Embryonic facial prominence (tissue), 1 donor: Measurements from ENCODE around the gene TIMM44.

ENCODE experiments used
- DNase-seq: peaks from one replicate; pipeline ENCODE4 v3.0.0-alpha.2; 2016; ENCODE audit errors: extremely low spot score

The TIMM44 gene, protein sequence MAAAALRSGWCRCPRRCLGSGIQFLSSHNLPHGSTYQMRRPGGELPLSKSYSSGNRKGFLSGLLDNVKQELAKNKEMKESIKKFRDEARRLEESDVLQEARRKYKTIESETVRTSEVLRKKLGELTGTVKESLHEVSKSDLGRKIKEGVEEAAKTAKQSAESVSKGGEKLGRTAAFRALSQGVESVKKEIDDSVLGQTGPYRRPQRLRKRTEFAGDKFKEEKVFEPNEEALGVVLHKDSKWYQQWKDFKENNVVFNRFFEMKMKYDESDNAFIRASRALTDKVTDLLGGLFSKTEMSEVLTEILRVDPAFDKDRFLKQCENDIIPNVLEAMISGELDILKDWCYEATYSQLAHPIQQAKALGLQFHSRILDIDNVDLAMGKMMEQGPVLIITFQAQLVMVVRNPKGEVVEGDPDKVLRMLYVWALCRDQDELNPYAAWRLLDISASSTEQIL

DNA sequence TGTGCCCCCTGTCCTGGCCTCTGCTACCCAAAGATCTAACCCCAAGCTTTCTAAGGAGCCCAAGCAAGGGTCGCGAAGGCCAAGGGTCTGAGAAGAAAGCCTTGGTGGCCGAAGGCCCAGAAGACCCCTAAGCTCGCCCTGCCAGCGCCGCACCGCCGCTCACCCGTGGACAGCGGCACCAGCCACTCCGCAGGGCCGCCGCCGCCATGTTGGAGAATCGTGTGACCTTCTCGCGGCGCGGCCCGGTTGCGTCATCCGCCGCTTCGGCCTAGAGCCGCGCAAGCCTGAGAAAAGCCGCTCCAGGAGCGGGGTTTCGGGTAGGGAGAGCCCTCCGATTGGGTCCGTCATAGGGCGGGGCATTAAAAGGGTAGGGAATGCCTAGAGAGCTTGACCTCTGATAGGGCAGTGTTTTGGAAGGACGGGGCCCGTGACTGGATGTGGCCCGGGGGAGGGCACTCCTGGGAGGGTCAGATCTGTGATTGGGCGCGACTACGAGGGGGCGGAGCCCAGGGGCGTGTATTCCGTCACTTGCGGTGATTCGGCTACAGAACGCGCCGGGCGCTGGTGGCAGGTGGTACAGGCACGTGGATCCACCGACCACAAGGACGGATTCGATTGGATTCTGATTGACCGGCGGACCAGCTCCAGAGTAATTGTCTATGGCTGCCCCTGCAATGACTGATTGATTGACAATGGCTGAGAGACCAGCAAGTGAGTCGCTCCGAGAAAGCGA is at the start of gene TIMM44:
Gene TIMM44 (minus strand): TSS at position 223 of the 733 bp plus-strand sequence. CDS start 15 bp downstream, at position 208.
- DNase-seq: peak; percentile 97

DNA sequence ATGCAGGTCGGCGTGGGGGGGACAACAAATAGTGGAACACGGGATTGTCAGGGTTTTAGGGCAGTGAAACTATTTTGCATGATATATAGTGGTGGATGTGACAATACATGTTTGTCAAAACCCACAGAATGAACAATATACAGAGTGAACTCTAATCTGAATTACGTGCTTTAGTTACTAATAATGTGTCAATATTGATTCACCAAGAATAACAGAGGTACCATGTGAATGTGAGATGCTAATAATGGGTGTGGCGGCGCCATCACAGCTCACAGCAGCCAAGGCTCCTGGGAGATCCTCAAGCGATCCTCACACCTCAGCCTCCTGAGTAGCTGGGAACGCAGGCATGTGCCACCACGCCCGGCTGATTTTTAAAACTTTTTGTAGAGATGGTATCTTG is 49.1 kb upstream of the TIMM44 start:
- no peak for DNase-seq

DNA sequence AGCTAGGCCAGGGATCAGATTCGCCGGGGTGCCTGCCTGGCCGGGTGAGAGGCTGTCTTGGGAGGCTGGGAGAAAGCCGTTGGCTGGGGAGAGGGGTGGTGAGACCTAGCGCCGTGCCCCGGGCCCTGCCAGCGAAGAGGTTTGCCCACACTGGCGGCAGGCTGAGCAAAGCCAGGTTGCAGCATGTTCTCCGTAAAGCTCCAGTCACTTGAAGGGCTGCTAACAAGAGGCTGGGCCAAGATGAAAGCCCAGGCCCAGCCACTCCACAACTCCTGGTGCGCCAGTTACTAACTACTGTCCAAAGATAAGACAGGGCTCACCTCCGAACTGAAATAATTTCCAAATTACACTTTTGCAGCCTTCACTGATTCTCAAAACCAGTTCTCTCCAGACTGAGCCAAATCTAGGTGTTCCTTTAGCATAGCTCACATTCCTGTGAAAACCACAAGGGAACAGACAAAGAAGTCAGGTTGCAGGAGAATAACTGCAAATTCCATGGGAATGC is 45.7 kb upstream of the TIMM44 start:
- DNase-seq: no peak

DNA sequence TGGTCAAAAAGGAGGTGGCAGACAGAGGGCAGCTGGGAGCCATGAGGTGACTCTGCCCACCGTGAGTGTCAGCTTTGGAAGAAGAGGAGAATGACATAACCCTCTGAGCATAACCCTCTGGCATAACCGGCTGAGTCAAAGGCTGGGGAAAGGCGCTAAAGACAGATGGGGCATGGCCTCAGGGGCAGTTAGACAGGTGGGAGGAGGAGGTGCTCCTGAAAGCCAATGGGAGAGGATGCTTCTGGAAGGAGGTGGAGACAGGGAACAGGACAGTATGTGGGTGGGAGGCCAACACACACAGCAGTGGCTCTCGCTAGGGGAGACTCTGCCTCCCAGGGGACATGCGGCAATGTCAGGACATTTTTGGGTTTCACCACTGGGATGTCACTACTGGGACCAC is 44.8 kb upstream of the TIMM44 start:
- no peak for DNase-seq

DNA sequence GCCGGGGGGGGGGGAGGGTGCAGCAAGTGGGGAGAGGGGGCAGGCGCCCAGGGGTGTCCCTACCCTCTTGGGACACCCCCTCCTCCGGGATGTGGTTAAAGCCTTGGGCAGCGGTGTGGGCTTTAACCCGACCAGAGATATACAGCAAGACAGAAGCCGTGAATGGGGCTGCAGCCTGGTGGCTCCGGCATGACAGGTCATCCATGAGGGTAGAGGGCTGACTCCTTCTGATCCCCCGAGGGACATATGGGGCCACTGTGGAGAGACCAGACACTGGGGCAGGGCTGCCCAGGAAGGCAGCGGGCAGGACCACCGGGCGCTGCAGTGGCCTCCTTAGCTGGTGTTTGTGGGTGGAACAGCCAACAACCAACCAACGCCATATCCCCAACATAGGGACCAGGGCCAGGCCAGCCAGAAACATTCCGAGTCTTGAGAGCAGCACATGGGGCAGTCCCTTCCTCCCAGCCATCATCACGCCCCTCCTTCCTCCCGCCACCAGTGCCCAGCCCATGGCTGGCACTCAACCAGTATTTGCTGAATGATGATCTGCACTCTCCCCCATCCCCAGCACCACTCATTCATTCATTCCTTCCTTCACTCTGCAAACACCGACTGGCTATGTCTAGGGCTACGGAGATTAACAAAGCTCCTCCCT is 43.8 kb upstream of the TIMM44 start:
- DNase-seq: no peak

DNA sequence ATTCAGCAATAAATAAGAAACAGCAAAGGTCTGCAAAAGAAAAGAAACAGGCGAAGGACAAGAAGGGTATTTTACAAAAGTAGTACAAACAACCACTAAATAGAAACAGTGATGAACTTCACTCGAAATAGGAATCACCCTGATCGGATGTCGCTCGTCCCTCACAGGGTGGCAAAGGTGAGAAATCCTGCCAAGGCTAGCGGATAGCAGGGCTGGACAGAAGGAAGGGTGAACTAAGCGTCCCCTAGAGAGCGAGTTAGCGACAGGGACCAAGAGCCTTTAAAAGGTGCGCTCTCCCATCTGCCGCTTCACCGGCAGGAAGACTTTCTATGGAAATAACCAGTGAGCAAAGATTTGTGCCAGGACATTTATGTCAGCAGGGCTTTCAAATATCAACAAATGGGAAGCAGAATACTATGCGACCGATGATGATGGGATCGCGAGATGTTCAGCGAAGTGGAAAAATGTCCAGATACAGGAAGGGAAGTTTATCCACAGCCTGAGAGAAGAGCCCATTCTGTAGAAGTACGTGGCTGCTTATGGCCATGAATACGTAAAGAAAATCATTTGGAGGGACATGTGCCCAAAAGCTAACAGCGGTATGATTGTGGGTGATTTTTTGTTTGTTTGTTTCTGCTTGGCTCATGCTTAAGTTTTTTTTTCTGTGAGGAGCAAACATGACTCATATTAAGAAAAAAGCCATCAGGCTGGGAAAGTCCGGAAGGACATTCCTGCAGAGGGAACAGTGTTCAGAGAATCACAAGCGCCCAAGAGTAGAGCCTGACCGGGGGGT is 43.1 kb upstream of the TIMM44 start:
- no peak for DNase-seq

DNA sequence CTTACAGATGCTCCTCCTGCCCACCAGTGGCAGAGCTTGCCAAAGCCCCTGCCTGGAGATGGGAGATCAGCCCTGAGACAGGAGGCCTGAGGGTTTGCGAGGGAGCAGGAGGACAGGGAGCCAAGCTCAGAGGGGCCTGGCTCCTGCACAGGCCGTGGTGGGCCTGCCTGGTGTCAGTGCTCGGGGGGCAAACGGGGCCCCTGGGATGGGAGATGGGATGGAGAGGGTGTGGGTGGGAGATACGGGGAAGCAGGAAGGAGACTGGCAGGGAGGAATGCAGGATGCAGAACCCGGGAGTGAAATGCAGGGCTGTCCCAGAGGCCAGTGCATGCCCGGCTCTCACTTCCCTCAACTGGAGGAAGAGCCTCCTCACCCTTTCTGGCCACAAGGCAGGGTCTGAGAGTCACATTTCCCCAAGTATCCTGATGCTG is 42.0 kb upstream of the TIMM44 start:
- no peak for DNase-seq

DNA sequence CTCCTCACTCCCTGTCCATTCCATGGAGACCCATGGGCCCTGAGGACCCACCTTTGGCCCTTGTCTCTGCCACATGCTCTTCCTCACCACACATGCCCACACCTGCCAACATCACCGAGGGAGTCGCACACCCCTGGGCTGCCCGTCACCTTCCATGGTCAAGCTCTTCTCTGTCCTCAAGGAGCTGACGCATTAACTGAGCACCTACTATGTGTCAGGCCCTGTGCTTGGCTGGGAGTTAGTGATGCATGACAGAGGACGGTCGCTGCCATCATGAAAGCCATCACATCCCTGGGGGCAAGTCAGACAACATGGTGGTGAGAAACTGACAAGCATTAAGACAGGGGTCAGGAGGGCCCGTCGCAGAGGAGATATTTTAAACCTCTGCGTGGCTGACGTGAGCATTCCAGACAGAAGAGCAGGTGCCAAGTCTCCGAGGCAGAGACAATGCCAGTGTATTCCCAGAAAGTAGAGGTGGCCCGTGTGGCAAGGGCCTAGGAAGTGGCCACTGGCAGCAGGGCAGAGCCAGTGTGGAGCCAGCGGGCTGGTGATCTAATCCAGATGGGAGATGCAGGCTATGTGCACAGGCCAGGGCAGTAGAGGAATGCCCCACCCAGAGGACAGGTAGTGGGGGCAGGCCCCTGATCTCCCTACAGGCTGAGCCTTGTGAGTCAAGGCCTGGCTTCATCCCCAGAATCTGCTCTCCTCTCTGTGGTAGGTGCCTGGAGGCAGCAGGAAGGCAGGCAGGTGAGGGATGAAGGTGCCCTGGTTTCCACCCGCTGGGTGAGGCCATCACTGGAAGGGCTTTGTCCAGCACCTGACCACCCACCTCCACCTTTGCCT is 40.8 kb upstream of the TIMM44 start:
- DNase-seq: no peak

DNA sequence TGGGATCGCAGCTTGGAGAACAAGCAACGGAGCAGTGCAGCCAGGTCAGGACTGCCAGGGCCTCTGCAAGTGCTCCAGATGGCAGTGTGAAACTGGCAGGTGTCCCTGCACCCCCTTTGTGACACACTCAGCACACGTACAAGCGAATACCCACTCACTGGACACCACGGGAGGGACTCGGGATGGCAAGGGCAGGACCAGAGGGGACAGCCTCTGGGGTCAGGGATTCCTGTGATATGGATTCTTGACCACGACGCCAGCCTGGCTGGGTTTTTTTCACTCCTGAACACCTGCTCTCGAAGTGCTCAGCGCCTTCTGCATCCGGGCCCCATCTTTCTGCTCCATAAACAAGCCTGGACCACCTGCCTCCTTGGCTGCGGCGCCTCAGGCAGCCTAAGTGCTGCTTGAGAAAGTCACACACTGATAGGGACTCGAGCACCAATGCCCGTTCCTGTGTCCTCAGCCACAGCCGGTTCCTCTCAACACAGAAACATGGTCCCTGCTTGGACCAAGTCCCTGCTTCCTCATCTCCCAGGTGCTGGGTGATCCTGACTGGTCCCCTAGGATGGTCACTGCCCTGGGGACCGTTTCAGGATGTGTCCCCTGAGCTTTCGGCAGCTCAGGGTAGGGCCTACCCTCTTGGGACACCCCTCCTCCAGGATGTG is 40.0 kb upstream of the TIMM44 start:
- no peak for DNase-seq

DNA sequence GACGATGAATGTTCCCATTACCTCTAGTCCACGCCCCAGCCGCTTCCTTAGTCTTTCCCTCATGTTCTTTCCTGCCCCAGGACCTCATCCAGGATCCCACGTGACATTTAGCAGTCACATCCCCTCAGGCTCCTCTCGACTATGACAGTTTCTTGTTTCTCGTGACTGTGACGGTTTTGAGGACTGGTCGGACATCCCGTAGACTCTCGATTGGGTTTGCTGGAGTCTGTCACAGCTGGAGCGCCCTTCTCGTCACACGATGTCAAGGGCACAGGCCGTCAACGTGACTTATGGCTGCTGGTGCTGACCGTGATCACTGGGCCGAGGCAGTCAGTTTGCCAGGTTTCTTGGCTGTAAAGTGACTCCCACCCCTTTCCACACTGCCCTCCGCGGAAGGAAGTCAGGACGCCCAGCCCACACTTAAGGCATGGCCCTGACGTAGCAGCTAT is 39.2 kb upstream of the TIMM44 start:
- no peak for DNase-seq

DNA sequence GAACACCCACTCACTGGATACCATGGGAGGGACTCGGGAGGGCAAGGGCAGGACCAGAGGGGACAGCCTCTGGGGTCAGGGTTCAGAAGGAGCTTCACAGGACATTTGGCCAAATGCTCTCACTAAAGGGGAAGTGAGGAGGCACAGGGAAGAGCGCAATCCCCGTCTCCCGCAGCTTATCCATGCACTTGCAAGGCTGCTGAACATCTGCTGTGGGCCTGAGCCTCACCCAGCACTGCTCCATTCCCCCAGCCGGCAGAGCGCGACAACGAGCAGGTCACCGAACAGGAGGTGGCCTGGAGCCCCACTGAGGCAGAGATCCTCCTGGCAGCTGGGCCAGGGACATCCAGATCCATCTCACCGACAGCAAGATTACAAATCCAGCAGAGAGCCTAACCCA is 38.6 kb upstream of the TIMM44 start:
- no peak for DNase-seq

DNA sequence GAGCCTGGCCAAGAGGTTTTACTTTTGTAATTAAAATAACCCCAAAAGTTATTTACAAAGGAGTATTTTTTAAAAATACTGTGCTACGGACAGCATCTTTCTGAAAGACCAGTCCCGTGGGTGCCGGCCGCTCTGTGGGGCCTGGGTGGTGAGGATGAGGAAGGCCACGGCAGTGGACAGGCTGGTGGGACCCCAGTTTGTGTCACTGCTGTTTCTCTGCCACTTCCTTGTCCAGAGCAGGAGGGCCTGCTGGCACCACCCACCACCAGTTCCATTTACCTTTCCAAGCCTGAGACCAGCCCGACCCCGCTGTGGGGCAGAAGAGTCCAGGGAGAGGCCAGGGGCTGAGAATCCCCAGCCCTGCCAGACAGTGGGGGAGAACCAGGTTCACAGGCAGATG is 38.2 kb upstream of the TIMM44 start:
- no peak for DNase-seq

DNA sequence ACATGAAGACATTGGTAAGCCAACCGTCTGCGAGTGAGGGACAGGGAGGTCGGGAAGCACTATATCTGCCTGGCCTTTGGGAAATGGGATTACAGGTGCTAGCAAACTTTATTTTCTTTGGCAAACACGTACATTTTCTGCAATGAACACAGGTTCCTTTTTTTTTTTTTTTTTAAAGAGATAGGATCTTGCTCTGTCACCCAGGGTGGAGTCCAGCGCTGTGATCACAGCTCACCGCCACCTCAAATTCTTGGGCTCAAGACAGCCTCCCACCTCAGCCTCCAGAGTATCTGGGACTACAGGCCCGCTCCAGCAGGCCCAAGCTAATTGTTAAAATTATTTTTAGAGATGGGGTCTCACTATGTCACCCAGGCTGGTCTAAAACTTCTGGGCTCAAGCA is 37.7 kb upstream of the TIMM44 start:
- DNase-seq: no peak

DNA sequence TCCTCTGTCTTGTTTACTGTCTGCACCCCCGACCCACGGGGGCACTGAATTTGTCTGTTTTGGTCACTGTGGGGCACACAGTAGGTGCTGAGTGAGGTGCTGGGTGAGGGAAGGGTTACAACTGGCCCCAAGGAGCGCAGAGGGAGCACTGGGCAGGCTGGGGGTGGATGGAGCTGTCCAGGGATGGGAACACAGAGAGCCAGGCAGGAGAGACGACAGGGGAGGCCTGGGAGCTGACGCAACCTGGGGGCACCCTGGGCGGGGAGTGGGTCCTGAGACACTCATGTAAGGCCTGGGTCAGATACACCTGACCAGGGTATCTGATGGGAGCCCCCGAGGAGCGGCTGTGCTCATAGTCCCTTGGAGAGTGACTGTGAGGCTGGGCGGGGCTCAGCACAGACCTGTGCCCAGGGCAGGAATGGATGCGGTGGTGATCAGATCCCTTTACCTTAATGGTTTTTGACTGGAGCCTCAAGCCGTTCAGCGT is 37.2 kb upstream of the TIMM44 start:
- no peak for DNase-seq

DNA sequence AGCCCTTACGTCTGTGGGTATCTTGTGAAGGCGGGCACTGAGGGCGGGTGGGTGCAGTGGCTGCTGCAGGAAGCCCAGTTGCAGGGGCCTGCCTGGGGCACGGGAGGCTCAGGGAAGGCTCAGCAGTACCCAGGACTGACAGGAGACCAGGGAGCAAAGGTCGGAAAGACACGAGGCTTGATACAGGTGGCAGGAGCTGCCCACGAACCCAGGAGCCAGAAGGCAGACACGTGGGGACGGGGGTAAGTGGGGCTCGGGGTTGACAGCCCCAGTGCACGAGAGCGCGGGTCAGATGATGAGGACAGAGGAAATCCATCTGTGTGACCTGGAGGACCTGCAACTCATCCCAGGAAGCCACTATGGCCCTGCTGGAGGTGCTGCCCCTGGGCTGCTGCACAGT is 36.7 kb upstream of the TIMM44 start:
- DNase-seq: no peak

DNA sequence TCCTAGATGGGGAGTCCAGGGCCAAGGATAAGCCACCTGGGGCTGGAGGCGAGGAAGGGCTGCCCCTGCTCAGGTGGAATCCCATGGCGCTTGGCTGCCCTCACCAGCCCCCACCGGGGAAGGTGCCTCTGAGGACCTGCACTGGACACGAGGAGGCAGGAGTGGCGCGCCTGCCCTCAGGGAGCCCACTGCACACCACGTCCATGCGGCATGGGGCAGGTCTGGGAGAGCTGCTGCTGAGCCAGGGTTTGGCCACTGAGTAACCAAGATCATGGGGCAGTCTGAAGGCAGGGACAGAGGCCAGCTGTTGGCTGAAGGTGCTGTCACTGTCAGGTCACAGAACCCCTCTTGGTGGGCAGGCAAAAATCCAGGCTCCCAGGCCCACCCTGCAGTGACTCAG is 36.1 kb upstream of the TIMM44 start:
- DNase-seq: no peak

DNA sequence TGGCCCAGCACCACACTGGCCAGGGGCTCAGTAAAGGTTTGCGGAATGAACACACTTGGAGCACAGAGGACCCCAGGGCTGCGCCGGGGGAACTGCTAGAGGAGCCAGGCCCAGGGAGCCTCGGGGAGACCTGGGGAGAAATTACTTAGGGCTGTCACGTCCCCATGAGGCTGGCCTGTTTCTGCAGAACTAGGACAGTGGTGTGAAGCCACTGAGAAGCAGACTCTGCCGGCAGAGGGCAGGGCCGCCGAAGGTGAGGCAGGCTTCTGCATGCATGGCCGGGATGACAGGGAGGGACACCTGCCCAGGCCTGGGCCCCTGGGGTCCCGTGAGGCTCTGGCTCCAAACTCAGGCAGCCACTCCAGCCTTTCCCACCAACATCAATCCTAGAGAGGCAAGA is 35.5 kb upstream of the TIMM44 start:
- DNase-seq: no peak

DNA sequence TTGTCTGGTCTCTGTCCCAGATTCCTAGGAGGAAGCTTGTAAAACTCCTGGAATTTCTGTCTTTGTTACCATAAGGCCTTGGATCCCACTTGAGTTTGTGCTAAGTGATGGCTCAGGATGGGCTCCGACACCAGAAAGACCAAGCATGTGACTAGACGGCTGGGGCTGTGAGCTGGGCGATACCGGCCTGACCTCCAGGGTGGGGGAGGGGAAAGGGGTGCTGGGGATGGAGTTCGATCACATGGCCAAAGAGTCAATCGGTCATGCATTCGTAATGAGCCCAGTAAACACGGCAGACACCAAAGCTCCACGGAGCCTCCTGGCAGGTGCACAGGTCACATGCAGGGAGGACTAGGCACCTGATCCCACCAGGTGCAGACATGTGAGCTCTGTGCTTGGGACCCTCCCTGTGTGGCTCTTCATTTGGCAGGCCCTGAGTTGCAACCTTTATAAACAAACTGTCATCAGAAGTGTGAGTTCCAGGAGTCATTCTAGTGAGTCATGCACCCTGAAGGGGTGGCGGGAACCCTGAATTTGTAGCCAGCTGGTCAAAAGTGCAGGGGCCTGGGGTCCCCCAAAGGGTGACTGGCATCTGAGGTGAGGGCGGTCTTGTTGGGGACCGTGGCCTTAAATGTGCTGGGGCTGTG is 34.8 kb upstream of the TIMM44 start:
- no peak for DNase-seq

DNA sequence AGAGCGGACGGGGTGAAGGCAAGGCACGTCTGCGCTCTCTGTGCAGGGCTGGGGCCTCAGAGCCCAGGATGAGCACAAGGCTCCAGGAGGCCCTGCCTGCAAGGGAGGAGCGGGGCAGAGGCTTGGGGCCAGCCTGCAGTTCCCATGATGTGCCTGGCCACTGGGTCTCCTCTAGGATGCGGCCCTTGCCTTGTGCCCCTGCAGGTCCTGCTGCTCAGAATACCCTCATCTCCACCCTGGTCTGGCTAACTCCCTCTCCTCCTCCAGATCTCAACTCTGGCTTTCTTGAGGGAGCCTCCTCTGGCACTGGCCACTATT is 34.2 kb upstream of the TIMM44 start:
- no peak for DNase-seq
